Neuronal stem cell (in vitro differentiated cells): Measurements from ENCODE around the gene SYNCRIP.
A peak's percentile ranks its signal among the peaks of the same experiment; 100 is the strongest.

Source experiments
- DNase-seq: peaks from one replicate; pipeline ENCODE4 v3.0.0-alpha.2; 2013; ENCODE audit warnings: low spot score
- H2AFZ ChIP-seq: one replicate; pipeline ENCODE4 v1.6.1; 2013; ENCODE audit warnings: mild to moderate bottlenecking, low read length, inconsistent platforms
- H2AK5ac ChIP-seq: 2 replicates; pipeline ENCODE4 v1.6.1; 2013; ENCODE audit warnings: low read depth, mild to moderate bottlenecking, inconsistent platforms, low read length, moderate library complexity, mixed read lengths
- H2BK120ac ChIP-seq: 2 replicates; pipeline ENCODE4 v1.6.1; 2013; ENCODE audit warnings: low read depth, mild to moderate bottlenecking, inconsistent platforms, low read length, moderate library complexity, mixed read lengths
- H2BK12ac ChIP-seq: one replicate; pipeline ENCODE4 v1.6.1; 2013; ENCODE audit warnings: low read length, inconsistent platforms
- H2BK15ac ChIP-seq: 2 replicates; pipeline ENCODE4 v1.6.1; 2013; ENCODE audit warnings: mild to moderate bottlenecking, low read length, inconsistent platforms, mixed read lengths
- H2BK5ac ChIP-seq: one replicate; pipeline ENCODE4 v1.6.1; 2013; ENCODE audit warnings: inconsistent platforms, mild to moderate bottlenecking, low read length, moderate library complexity
- H3K14ac ChIP-seq: one replicate; pipeline ENCODE4 v1.6.1; 2013; ENCODE audit warnings: low read length, inconsistent platforms
- H3K18ac ChIP-seq: 2 replicates; pipeline ENCODE4 v1.6.1; 2013; ENCODE audit warnings: low read length, inconsistent platforms
- H3K23ac ChIP-seq: 2 replicates; pipeline ENCODE4 v1.6.1; 2013; ENCODE audit warnings: low read depth, mild to moderate bottlenecking, mixed read lengths, low read length, inconsistent platforms; ENCODE audit not compliant: poor library complexity
- H3K27ac ChIP-seq: replicated peaks from 3 replicates; pipeline ENCODE4 v1.5.1; 2013; ENCODE audit warnings: low read length, inconsistent platforms
- H3K27me3 ChIP-seq, 3 experiments: 2 replicates each; pipeline ENCODE4 v1.6.1; 2013; ENCODE audit warnings: low read length in 3 of 3, mild to moderate bottlenecking in 2 of 3, inconsistent platforms in 1 of 3, low read depth in 1 of 3, mixed read lengths in 1 of 3, moderate library complexity in 1 of 3; ENCODE audit not compliant: control insufficient read depth in 3 of 3, insufficient read depth in 3 of 3
- H3K36me3 ChIP-seq, 2 donors: replicated peaks in 1 of 2; 2 replicates each; pipeline ENCODE4 v1.6.1; 2013; ENCODE audit warnings: low read length in 2 of 2; ENCODE audit not compliant: control insufficient read depth in 2 of 2, insufficient read depth in 2 of 2
- H3K4ac ChIP-seq: 2 replicates; pipeline ENCODE4 v1.6.1; 2013; ENCODE audit warnings: inconsistent platforms, mild to moderate bottlenecking, low read length, moderate library complexity
- H3K4me1 ChIP-seq, 2 donors: 1 replicate in 1 of 2; 2 replicates in 1 of 2; pipeline ENCODE4 v1.6.1; 2013; ENCODE audit warnings: low read length in 2 of 2, low read depth in 1 of 2; ENCODE audit not compliant: control insufficient read depth in 2 of 2, insufficient read depth in 1 of 2
- H3K4me2 ChIP-seq: one replicate; pipeline ENCODE4 v1.6.1; 2013; ENCODE audit warnings: mild to moderate bottlenecking, low read length, inconsistent platforms; ENCODE audit not compliant: insufficient read depth, poor library complexity, severe bottlenecking
- H3K4me3 ChIP-seq, 2 donors: 2 replicates each; pipeline ENCODE4 v1.5.1; 2013; ENCODE audit warnings: low read length in 2 of 2, mild to moderate bottlenecking in 2 of 2, inconsistent platforms in 1 of 2, moderate library complexity in 1 of 2
- H3K79me1 ChIP-seq: one replicate; pipeline ENCODE4 v1.6.1; 2013; ENCODE audit warnings: low read depth, mild to moderate bottlenecking, inconsistent platforms, low read length, moderate library complexity
- H3K9ac ChIP-seq: one replicate; pipeline ENCODE4 v1.6.1; 2013; ENCODE audit warnings: mild to moderate bottlenecking, low read depth, low read length, inconsistent platforms; ENCODE audit not compliant: poor library complexity
- H3K9me3 ChIP-seq, 2 donors: replicated peaks in 1 of 2; 2 replicates each; pipeline versions ENCODE3 to v1.6.1; 2013; ENCODE audit warnings: low read length in 2 of 2, mild to moderate bottlenecking in 2 of 2, inconsistent platforms in 1 of 2, low read depth in 1 of 2, mixed read lengths in 1 of 2, moderate library complexity in 1 of 2; ENCODE audit not compliant: control insufficient read depth in 2 of 2, insufficient read depth in 1 of 2
- H4K8ac ChIP-seq: one replicate; pipeline ENCODE4 v1.6.1; 2013; ENCODE audit warnings: low read depth, mild to moderate bottlenecking, inconsistent platforms, low read length, moderate library complexity
- H4K91ac ChIP-seq: one replicate; pipeline ENCODE4 v1.6.1; 2013; ENCODE audit warnings: low read length, low read depth, mild to moderate bottlenecking, inconsistent platforms; ENCODE audit not compliant: poor library complexity
- WGBS, 2 donors: extraction: QIAGEN DNeasy Blood & Tissue Kit; methylation state at CpG; one replicate each; pipeline ENCODE4 v1.1.7; 2013; ENCODE audit warnings: missing lambda C conversion rate in 2 of 2, mixed read lengths in 1 of 2; ENCODE audit not compliant: insufficient read length in 2 of 2, insufficient replicate concordance in 1 of 2; ENCODE audit errors: extremely low coverage in 2 of 2; 5-methylcytosine and 5-hydroxymethylcytosine counted together

Gene SYNCRIP

GRCh38 chr6:85679445-85680123 is 36.9 kb upstream of the SYNCRIP start:
- H3K27ac ChIP-seq = no peak overlapping the region

DNA sequence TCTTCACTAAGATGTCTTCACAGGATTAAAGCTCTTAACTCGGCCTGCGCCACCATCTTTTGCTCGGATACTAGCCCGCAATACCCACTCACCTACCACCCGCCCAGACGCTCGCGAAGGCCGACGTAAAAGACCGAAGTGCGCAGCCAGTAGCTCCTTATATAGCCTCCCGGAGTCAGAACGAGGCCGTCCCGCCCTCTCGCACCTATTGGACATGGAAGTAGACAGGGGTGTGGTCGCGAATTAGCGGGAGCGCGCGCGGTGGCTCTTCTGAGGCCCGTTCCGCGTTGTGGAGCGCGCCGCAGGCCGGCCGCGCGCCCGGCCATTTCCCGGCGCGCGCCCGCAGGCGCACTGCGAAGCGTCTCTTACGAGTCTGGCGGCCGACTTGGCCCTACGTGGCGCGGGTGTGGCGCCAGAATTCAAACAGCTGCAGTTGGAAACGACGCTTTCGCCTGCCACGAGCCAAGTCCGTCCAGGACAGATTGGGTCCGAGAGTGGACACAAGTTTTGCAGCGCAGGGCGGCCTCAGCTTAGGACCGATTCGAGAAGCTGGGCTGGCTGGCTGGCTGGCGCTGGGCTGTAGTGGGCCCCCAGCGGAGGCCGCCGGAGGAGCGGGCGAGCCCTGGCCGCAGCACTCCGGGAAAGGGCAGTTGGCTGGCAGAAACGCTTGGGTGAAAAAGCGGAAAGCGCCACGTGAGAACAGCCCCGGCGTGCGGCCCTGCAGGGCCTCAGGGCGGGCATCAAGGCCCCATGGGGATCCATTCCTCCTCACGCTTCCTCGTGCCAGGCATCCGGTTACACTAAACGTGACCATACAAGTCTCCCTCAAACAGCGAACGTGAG is 36.1 kb upstream of the SYNCRIP start:
- H3K36me3 ChIP-seq = peaks cover 2 to 38% of the 10 kb centered on the region in 2 donors

More at GRCh38 chr6:85679445-85680123, 36.9 kb upstream of the SYNCRIP start:
- Histone ChIP-seq H3K18ac (no peak overlapping the region), H3K23ac (no peak overlapping the region), H3K4ac (no peak overlapping the region), H3K79me1 (peaks cover 2% of the 10 kb centered on the region), H3K9ac (no peak overlapping the region), H2BK120ac (peak overlapping the region; percentile 83), H3K27me3 (no peaks in the 10 kb centered on the region), H3K4me2 (peak overlapping the region; percentile 93), H2BK5ac (no peak overlapping the region), H2AFZ (peak overlapping the region; percentile 95), H3K36me3 (peaks cover under 1 to 31% of the 10 kb centered on the region in 2 donors), H2BK12ac (no peak overlapping the region), H3K4me1 (peaks cover 4 to 12% of the 10 kb centered on the region in 2 donors), H2BK15ac (no peak overlapping the region), H3K9me3 (no peaks in the 10 kb centered on the region), H4K91ac (no peak overlapping the region), H2AK5ac (no peak overlapping the region), H3K4me3 (peak overlapping the region; percentile 82 to 90), H4K8ac (no peak overlapping the region), H3K14ac (no peak overlapping the region)
- WGBS, 2 donors = no CpG with 5 or more reads among the region's 14 CpGs
- DNase-seq = no peak

GRCh38 chr6:85678026-85678601 is 35.4 kb upstream of the SYNCRIP start:
- Histone ChIP-seq H3K9me3 (no peaks in the 10 kb centered on the region), H3K4me3 (peak overlapping the region; percentile 90 to 95), H3K4me2 (peak overlapping the region; percentile 59), H2BK120ac (no peak overlapping the region), H2AFZ (peak overlapping the region; percentile 77), H2BK12ac (no peak overlapping the region), H3K14ac (no peak overlapping the region), H3K4me1 (peaks cover 4 to 12% of the 10 kb centered on the region in 2 donors), H3K79me1 (peaks cover 2% of the 10 kb centered on the region), H3K27ac (no peak overlapping the region), H3K23ac (peak overlapping the region; percentile 100), H2BK5ac (no peak overlapping the region), H4K8ac (no peak overlapping the region), H2AK5ac (peak overlapping the region; percentile 68), H3K9ac (peak overlapping the region; percentile 96), H3K27me3 (no peaks in the 10 kb centered on the region), H3K36me3 (peaks cover 2 to 45% of the 10 kb centered on the region in 2 donors), H4K91ac (no peak overlapping the region), H2BK15ac (no peak overlapping the region), H3K4ac (no peak overlapping the region), H3K18ac (peak overlapping the region; percentile 93)
- no CpG with 5 or more reads among the region's 34 CpGs for WGBS, 2 donors
- DNase-seq = no peak

More for the DNA sequence above, 36.1 kb upstream of the SYNCRIP start:
- Histone ChIP-seq H3K18ac (peak overlapping the region; percentile 100), H3K9me3 (no peaks in the 10 kb centered on the region), H2BK120ac (peak overlapping the region; percentile 83), H3K79me1 (peaks cover 2% of the 10 kb centered on the region), H3K23ac (peak overlapping the region; percentile 100), H2AK5ac (peak overlapping the region; percentile 59), H3K27ac (peak overlapping the region; percentile 91), H2BK5ac (peak overlapping the region; percentile 88), H3K14ac (peak overlapping the region; percentile 47), H3K4ac (no peak overlapping the region), H2BK15ac (peak overlapping the region; percentile 38), H4K8ac (no peak overlapping the region), H2BK12ac (no peak overlapping the region), H2AFZ (peak overlapping the region; percentile 95), H4K91ac (peak overlapping the region; percentile 6), H3K4me1 (peaks cover 4 to 12% of the 10 kb centered on the region in 2 donors), H3K9ac (peak overlapping the region; percentile 96), H3K4me3 (peak overlapping the region; percentile 90 to 95), H3K4me2 (peak overlapping the region; percentile 93), H3K27me3 (no peaks in the 10 kb centered on the region)
- peak; percentile 98 for DNase-seq
- no CpG with 5 or more reads among the region's 82 CpGs for WGBS, 2 donors
